Hematopoietic multipotent progenitor cell (in vitro differentiated cells): ENCODE data around the gene SERPINE1. TPM values are rescaled to one million over a fixed set of nuclear protein-coding genes. Genes with fewer than 3 reads are reported as not detected.
"Not testable (repeated sequence)": the region's sequence is repeated elsewhere in the genome, so short reads cannot be mapped to it uniquely, and the experiment has no call there.

Experiments used
- DNase-seq, 3 donors: peaks; one replicate each; pipeline ENCODE4 v3.0.0-alpha.2; 2011 to 2015; ENCODE audit warnings: low read depth in 2 of 3, low spot score in 2 of 3
- total RNA-seq: library from RNA; depleted of rRNA; stranded (reverse); fragments of >200 nt; gene quantifications from one replicate; pipeline ENCODE4 v1.2.3, GENCODE V29; 2012

SERPINE1 gene
- total RNA-seq, 1 donor = 14.8 TPM

DNA sequence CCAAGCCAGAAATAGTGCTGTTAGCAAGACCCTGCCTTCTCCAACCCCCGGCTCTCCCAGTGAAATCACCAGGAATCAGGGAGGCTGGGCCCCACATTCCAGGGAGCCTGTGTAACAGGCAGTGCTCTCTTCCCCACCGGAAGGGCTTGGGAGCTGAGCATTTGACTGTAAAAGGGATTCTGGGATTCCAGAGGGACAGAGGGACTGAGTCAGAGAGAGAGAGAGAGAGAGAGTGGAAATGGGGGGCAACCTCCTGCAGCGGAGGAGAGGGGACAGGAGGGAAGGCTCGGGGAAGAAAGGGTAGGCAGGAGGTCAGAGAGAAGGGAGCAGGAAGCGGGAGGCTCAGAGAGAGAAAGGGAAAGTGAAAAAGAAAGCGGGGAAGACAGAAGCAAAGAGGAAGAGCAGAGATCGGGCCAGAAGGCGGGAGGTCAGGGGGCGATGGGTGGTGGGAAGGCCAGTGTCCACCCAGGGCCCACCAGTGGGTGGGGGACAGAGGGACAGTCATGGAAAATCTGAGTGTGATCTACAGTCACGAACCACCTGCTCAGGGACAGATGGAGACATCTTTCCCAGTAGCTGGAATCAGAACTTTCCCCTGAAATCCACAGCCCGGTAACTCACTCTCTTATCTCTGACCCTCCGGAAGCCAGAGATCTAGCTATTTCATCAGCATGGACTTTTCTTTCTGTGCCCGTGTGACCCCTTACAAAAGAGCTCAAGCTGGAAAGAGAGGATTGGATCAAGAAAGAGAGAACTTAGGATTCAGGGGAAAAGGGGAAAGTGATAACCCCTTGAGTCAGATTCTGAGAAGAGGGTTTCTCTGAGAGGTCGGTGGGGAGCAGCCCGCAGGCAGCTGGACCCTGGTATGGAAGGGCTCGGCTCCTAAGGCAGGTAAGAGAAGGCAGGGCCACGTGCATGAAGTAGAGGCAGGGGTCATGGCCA is 4.6 kb upstream of the SERPINE1 start:
- DNase-seq = no peak

DNA sequence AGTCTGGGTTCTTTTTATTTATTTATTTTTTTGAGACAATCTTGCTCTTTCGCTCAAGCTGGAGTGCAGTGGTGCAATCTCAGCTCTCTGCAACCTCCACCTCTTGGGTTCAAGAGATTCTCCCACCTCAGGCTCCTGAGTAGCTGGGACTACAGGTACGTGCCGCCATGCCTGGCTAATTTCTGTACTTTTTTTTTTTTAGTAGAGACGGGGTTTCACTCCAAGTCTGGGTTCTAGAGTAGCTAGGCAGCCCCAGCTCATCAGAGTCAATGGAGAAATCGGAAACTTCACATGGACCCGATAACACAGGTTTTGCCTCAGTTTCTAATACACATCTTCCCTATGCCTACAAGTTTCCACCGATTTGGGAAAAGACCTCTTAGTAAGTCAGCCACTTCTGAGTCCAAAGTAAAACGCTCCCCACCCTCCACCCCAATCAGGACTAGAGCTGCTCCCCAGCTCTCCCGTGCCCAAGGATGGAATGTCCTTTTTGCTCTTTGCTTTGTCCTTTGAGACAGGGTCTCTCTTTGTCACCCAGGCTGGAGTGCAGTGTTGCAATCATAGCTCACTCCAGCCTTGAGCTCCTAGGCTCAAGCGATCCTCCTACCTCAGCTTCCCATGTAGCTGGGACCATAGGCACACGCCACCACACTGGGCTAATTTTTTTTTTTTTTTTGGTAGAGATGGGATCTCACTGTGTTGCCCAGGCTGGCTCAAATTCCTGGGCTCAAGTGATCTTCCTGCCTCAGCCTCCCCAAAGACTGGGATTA is 3.8 kb upstream of the SERPINE1 start:
- DNase-seq = no peak

DNA sequence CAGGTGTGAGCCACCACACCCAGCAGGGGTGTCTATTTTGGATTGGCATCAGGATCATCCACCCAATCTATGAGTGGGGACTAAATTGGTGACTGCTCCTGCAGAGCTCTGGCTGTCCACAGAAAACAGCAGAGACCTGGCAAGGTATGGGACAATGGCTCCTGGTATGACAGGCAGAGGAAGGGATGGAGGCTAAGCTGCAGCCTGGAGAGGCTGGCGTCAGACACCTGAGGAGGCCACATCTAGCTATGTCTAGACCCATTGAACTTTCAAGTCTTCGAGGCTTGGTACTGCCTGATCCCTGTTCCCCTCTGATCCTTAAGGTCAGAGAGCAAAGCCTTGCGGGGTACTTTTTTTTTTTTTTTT is 3.2 kb upstream of the SERPINE1 start:
- DNase-seq = no peak

DNA sequence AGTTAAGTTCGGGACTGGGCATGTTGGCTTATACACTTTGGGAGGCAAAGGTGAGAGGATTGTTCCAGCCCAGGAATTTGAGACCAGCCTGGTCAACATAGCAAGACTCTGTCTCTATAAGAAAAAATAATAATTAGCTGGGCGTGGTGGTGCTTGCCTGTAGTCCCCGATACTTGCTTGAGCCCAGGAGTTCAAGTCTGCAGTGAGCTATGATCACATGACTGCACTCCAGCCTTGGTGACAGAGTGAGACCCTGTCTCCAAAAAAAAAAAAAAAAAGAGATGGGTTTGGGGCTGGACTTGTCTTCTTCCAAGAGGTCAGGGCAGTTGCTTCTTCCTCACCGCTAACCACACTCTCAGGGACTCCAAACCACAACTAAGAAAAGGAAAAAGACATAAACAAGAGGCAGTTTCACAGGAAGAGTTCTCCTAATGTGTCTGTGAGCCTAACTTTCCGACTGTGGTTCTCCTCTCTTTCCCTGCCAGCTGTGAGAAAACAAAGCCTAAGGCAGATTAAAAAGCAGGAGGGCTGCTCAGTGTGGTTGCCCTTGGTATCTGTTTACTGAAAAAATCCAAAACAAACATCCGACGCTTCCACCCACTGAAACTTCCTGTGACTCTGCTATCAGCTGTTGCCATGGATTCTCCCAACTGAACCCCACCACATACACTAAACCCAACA is 2.4 kb upstream of the SERPINE1 start:
- peak in 2 of 3 donors; percentile 46 to 59 for DNase-seq

DNA sequence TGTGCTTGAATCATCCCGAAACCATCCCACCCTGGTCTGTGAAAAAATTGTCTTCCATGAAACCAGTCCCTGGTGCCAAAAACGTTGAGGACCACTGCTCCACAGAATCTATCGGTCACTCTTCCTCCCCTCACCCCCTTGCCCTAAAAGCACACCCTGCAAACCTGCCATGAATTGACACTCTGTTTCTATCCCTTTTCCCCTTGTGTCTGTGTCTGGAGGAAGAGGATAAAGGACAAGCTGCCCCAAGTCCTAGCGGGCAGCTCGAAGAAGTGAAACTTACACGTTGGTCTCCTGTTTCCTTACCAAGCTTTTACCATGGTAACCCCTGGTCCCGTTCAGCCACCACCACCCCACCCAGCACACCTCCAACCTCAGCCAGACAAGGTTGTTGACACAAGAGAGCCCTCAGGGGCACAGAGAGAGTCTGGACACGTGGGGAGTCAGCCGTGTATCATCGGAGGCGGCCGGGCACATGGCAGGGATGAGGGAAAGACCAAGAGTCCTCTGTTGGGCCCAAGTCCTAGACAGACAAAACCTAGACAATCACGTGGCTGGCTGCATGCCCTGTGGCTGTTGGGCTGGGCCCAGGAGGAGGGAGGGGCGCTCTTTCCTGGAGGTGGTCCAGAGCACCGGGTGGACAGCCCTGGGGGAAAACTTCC is 784 bp upstream of the SERPINE1 start:
- DNase-seq = peak in 1 of 3 donors; percentile 23

DNA sequence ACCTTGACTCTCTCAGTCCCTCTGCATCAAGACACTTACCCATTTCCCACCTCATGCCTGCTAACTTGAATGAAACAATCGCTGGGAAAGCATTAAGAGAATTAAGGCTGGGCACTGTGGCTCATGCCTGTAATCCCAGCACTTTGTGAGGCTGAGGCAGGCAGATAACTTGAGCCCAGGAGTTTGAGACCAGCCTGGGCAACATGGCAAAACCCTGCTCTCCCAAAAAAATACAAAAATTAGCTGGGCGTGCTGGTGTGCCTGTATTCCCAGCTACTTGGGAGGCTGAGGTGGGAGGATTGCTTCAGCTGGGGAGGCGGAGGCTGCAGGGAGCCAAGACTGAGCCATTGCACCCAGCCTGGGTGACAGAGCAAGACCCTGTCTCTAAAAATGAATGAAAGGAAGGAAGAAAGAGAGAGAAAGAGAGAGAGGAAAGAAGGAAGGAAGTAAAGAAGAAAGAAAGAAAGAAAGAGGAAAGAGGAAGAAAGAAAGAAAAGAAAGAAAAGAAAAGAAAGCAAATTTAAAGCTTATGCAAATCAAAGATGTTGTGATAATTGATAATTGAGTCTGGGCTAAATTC is 646 bp downstream of the SERPINE1 start:
- DNase-seq = no peak

DNA sequence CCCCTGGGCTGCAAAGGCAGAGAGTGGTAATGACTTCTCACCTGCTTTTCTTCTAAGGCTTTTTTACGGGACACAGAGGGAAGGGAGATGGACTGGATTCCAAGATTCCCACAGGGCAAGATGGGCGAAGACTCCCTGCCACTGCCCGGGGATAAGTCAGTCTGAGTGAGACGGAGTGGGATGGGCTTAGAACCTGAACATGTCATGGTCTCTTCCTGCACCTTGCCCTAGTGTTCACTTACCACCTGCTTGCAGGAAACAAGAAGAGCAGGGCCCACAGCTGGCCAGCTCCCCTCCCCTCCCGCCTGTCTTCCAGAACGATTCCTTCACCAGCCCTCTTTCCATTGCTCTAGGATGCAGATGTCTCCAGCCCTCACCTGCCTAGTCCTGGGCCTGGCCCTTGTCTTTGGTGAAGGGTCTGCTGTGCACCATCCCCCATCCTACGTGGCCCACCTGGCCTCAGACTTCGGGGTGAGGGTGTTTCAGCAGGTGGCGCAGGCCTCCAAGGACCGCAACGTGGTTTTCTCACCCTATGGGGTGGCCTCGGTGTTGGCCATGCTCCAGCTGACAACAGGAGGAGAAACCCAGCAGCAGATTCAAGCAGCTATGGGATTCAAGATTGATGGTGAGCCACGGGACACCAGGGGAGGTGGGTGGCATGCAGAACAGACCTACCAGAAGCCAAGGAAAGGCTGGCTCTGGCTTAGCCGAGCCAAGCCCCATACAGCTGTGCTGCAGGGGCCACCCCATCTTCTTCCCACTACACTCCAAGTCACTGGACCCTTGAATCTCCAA is 1.3 kb downstream of the SERPINE1 start:
- no peak for DNase-seq

DNA sequence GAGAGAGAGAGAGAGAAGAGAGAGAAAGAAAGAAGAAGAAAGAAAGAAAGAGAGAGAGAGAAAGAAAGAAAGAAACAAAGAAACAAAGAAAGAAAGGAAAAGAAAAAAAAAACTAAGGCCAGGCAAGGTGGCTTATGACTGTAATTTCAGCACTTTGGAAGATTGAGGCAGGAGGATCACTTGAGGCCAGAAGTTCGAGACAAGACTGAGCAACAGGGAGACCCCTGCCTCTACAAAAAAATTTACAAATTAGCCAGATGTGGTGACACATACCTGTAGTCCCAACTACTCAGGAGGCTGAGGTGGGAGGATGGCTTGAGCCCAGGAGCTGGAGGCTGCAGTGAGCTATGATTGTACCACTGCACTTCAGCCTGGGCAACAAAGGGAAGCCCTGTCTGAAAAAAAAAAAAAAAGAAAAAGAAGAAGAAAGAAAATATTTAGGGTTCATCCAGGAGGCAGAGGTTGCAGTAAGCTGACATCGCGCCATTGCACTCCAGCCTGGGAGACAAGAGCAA is 2.8 kb downstream of the SERPINE1 start:
- DNase-seq = no peak

DNA sequence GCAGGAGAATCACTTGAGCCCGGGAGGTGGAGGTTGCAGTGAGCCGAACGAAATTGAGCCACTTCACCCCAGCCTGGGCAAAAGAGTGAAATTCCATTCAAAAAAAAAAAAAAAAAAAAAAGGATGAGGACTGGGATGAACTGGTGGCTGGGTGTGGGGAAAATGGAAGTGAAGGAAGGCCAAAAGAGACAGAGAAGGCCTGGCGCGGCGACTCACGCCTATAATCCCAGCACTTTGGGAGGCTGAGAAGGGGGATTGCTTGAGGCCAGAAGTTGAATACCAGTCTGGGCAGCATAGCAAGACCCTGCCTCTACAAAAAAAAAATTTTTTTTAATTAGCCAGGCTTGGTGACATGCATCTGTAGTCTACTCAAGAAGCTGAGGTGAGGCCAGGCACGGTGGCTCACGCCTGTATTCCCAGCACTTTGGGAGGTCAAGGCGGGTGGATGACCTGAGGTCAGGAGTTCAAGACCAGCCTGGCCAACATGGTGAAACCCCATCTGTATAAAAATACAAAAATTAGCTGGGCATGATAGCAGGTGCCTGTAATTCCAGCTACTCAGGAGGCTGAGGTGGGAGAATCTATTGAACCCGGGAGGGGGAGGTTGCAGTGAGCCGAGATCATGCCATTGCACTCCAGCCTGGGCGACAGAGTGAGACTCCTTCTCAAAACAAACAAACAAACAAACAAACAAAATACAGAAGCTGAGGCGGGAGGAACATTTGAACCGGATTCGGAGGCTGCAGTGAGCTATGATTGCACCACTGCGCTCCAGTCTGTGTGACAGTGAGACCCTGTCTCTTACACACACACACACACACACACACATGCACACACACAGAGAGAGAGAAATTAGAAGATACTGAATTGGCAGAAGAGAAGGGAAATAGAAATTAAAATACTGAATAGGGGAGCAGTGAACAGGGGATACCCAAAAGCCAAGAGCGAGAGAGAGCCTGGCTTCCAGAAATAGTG is 6.0 kb downstream of the SERPINE1 start:
- DNase-seq = not testable (repeated sequence)

DNA sequence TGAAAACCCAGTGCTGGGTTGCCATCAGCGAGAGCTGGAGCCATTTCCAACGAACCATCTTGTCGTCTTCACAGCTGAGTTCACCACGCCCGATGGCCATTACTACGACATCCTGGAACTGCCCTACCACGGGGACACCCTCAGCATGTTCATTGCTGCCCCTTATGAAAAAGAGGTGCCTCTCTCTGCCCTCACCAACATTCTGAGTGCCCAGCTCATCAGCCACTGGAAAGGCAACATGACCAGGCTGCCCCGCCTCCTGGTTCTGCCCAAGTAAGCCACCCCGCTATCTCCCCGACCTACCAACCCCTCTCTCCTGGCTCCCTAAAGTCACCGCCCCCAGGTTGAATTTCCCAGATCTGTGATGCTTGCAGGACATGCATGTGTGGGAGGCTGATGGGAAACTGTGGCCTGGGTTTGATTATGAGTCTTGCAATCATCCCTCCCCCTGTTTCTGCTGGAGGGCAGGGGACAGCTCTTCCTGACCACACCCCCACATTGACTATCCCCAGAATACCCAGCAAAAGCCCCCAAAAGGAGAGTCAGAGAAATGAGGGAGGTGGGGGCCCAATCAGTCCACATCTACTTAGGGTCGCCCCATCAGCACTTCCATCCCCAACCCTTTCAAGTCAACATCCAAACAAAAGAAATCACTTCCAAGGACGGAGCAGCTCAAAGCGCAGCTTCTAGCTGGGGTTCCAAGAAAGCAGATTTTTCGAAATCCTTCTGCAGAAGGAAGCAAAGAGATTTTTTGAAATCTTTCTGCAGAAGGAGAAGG is 6.9 kb downstream of the SERPINE1 start:
- no peak for DNase-seq

DNA sequence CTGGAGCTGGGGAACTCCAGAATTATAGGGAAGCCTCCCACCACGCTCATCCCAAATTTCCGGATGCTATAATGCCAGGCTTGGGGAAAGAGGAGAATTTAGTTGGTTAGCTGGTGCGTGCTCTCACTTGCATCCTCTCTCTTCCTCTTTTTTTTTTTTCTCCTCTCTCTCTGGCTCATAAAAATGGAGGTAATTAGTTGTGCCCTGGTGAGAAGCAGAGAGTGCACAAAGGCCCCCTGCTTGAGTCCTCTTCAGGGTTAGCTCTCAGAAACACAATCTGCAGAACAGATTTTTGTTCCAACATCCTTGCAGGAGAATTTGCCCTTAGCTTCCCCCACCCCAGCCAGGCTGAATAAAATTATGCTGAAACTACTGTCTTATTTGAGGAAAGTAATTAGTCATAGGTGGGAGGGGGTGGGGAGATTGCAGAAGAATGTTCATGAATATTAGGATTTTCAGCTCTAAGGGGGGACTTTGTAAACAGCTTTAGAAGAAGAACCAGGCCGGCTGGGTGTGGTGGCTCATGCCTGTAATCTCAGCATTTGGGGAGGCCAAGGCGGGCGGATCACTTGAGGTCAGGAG is 7.6 kb downstream of the SERPINE1 start:
- no peak for DNase-seq

DNA sequence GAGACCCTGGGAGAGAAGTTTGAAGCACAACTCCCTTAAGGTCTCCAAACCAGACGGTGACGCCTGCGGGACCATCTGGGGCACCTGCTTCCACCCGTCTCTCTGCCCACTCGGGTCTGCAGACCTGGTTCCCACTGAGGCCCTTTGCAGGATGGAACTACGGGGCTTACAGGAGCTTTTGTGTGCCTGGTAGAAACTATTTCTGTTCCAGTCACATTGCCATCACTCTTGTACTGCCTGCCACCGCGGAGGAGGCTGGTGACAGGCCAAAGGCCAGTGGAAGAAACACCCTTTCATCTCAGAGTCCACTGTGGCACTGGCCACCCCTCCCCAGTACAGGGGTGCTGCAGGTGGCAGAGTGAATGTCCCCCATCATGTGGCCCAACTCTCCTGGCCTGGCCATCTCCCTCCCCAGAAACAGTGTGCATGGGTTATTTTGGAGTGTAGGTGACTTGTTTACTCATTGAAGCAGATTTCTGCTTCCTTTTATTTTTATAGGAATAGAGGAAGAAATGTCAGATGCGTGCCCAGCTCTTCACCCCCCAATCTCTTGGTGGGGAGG is 10.8 kb downstream of the SERPINE1 start:
- DNase-seq = no peak

DNA sequence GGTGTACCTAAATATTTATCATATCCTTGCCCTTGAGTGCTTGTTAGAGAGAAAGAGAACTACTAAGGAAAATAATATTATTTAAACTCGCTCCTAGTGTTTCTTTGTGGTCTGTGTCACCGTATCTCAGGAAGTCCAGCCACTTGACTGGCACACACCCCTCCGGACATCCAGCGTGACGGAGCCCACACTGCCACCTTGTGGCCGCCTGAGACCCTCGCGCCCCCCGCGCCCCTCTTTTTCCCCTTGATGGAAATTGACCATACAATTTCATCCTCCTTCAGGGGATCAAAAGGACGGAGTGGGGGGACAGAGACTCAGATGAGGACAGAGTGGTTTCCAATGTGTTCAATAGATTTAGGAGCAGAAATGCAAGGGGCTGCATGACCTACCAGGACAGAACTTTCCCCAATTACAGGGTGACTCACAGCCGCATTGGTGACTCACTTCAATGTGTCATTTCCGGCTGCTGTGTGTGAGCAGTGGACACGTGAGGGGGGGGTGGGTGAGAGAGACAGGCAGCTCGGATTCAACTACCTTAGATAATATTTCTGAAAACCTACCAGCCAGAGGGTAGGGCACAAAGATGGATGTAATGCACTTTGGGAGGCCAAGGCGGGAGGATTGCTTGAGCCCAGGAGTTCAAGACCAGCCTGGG is 11.4 kb downstream of the SERPINE1 start:
- DNase-seq = peak in 2 of 3 donors; percentile 96 to 98

DNA sequence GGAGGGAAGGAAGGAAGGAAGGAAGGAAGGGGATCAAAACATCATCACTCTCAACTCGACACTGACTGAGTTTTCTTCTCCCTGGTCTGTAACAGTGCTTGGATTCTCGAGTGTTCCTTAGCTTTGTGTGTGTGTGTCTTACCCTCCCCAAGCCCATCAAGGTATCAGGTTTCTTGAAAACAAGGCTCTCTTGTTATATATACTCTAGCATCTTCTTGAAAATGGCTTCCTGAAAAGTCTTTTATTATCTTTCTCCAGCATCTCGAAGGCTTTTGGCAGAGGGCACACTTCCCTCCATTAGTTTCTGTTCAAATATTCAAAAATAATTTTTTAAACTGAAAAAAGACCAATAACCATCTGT is 13.4 kb downstream of the SERPINE1 start:
- no peak for DNase-seq

DNA sequence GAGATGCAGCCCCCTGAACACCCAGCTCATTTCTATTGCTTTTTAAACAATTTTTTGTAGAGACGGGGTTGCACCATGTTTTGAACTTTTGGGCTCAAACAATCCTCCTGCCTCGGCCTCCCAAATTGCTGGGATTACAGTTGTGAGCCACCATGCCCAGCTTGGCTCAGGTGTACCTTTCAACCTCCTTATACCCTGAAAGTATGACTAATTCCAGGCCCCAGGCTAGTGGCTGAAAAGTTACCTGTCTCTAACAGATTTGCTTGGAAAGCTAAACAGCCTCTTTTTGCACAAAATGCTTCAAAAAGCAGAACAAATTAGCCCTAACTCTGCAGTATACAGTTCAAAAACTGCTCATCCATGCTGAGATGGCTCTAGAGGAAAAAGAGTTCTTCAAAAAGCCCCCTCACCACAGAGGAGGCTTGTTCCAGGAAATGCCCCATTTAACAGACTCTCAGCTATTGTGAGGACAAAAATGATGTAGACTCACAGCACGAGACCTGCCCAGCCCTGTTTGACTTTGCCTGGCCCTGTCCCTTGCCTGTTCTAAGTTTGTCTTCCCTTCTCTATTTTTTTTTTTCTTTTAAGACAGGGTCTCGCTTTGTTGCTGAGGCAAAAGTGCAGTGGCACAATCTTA is 14.0 kb downstream of the SERPINE1 start:
- DNase-seq = no peak
